Cardiac fibroblast (primary cell): ENCODE results near the gene GDPD5.

Experiments
- DNase-seq, 2 donors: peaks; one replicate each; pipeline versions ENCODE4 v3.0.0 to v3.0.0-alpha.2; 2010; ENCODE audit warnings: low read depth in 2 of 2
- H3K4me3 ChIP-seq, 2 donors: replicated peaks in 1 of 2; 1 replicate in 1 of 2; 2 replicates in 1 of 2; pipeline ENCODE4 v1.5.1; 2011; ENCODE audit warnings: low read depth in 2 of 2, low read length in 2 of 2, mild to moderate bottlenecking in 2 of 2, moderate library complexity in 1 of 2
- TF ChIP-seq, protein P1 (sequence below): IDR thresholded peaks from one replicate; pipeline ENCODE4 v1.5.1; 2011; ENCODE audit warnings: low read depth, mild to moderate bottlenecking, low read length, inconsistent platforms

Gene GDPD5

DNA sequence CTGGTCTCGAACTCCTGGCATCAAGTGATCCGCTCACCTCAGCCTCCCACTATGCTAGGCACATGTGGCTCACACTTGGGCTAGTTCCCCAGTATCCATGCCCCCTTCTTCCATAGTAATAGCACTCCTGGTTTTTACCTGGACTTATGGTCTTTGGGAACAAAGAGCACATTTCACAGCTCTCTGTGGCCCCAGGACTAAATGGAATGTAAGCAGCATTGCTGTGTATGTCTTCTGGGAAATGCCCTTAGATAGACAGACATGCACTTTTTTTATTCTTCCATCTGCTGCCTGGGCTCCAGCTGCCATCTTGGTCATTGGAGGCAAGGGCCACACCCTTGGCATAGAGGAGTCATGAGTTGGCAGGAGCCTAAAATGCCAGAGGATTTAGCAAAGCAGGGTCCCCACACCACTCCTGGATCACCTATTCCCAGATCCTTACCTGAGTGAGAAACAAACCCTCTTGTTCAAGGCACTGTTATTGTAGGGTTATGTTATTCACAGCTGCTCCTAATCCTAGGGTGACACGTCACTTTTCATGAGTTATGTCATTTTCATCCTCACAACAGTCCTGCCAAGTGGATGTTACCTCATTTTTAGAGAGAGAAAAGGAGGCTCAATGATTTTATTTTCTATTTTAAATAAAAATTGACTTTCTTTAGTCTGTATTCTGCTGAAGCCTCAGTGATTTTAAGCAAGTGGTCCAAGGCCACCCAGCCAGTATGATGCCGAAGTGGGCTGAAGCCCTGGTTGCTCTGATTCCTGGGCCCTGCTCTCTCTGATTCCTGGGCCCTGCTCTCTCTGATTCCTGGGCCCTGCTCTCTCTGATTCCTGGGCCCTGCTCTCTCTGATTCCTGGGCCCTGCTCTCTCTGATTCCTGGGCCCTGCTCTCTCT, 15.7 kb upstream of the GDPD5 start:
- TF ChIP-seq, protein P1, sequence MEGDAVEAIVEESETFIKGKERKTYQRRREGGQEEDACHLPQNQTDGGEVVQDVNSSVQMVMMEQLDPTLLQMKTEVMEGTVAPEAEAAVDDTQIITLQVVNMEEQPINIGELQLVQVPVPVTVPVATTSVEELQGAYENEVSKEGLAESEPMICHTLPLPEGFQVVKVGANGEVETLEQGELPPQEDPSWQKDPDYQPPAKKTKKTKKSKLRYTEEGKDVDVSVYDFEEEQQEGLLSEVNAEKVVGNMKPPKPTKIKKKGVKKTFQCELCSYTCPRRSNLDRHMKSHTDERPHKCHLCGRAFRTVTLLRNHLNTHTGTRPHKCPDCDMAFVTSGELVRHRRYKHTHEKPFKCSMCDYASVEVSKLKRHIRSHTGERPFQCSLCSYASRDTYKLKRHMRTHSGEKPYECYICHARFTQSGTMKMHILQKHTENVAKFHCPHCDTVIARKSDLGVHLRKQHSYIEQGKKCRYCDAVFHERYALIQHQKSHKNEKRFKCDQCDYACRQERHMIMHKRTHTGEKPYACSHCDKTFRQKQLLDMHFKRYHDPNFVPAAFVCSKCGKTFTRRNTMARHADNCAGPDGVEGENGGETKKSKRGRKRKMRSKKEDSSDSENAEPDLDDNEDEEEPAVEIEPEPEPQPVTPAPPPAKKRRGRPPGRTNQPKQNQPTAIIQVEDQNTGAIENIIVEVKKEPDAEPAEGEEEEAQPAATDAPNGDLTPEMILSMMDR: no peak
- DNase-seq: no peak
- no peak overlapping the region for H3K4me3 ChIP-seq

DNA sequence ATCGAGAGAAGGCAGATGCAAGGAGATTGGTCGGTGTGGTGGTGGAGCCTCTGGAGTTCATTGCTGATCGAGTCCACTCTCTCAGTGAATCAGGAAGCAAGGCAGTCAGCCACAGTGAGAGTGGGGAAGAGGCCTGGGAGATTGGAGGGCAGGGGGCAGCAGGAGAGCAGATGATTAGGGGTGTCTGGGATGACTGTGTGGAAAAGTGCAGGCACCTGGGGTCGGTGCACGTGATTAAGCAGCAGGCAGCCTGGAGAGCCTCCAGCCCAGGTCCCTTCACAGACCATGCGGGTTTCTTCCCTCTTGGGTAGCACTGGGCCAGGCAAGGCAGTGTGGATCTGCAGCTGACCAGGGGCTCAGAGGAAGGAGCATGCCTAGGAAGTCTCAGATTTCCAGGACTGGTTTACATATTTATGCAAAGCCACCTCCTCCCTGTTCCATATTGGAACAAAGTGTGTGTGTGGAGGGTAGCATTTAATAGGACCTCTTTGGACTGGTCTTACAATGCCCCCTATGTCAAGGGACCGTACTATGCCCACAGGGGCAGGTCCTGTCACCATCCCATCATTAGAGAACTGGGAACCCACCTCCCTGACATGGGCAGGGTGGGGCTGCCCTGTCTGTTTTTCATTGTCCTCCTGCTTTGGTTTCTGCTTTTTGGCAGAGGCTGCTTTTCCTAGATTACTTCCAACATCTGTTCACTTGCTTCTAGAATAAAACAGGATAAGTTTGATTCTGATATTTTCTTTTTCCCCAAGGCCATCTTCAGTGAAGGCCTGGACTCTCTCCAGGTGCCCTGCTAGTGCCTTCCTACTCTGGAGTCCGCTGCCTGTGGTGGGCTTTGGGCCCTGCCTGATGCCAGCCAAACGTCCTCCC, 14.0 kb upstream of the GDPD5 start:
- TF ChIP-seq, protein P1: no peak
- DNase-seq: no peak
- no peak overlapping the region for H3K4me3 ChIP-seq

DNA sequence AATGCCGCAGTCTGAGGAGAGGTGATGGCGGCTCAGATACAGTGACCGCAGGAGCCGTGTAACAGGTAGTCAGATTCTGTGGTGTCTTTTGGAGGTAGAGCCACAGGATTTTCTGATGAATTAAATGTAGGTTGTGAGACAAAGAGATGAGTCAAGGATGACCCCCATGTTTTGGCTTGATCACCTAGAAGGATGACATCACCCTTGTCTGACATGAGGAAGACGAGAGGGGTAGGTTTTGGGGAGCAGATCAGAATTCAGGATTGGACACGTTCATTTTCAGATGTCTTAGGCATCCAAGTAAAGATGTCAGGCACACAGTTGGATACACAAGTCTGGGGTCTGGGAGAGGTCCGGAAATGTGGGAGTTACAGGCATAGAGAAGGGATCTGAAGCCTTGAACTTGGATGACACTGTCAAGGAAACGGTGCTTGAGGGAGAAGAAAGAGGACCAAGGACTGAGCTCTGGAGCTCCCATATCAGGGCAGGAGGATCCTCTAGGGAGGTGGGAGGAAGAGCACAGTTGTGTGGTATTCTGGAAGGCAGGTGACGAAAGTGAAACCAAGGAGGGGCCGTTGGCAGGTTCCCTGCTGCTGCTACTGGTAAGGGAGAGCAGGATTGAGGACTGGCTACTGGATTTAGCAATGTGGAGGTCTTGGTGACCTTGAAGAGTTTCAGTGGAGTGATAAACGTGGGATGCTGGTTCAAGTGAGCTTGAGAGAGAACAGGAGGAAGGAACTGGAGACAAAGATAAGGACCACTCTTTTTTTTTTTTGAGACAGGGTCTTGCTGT, 12.6 kb upstream of the GDPD5 start:
- H3K4me3 ChIP-seq: no peak overlapping the region
- TF ChIP-seq, protein P1: no peak
- no peak for DNase-seq

DNA sequence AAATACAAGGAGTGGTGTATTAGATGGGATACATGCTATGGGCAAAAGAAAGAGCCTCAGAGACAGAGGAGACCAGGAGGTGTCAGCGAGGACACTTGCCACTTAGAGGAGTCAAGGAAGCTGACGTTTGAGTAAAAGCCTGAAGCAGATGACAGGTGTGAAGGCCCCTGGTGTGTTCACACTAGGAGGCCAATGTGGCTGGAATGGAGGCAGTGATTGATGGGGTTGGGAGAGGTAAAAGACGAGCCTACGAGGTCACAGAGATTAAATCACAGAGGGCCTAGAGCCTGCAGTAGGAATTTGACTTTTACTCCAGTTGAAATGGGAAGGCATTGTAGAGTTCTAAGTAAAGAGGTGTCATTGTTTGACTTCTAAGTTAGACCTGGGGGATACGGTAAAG, 12.0 kb upstream of the GDPD5 start:
- H3K4me3 ChIP-seq: no peak overlapping the region
- DNase-seq: no peak
- TF ChIP-seq, protein P1: no peak

DNA sequence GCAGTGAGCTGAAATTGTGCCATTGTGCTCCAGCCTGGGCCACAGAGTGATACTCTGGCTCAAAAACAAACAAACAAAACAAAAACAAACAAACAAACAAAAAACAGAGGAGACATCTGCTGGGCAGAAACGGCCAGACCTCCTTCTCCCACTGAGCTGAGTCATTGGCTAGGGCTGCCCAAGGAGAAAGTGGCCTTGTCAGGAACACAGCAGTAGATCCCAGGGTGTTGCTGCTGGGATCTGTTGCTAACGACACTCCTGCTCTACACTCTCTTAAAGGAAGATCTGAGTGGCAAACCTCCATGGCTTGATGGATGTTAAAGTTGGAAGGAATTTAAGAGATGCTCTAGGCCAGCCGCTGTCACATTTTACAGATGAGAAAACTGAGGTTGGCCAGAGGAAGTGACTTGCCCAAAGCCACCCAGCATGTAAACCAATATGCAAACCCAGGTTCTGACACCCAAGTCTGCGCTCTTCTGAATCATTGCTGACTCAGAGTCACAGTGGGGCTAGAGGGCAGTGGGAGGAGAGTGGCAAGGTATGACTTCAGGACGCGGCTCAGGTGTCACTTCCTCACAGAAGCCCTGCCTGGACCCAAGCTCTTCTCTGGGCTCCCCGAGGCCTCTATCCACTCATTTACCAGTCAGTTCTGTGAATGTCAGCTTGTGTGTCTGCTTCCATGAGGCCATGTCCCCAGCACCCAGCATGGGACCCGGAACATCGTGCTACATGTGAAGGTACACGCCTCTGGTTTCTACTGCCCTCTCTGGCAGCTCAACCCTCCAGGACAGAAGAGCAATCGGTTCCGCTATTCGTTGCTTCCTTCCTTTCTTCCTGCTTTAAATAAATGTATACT, 11.3 kb upstream of the GDPD5 start:
- peak in 1 of 2 donors; percentile 52 for DNase-seq
- H3K4me3 ChIP-seq: no peak overlapping the region
- TF ChIP-seq, protein P1: no peak
